Activated CD4-positive, CD25-positive, alpha-beta regulatory T cell (primary cell): Measurements from ENCODE around the gene CNTN1.

ENCODE experiments used
- DNase-seq, 4 experiments: peaks; one replicate each; lab custom pipeline; 2025; lab: John Stamatoyannopoulos, UW

CNTN1 gene

DNA sequence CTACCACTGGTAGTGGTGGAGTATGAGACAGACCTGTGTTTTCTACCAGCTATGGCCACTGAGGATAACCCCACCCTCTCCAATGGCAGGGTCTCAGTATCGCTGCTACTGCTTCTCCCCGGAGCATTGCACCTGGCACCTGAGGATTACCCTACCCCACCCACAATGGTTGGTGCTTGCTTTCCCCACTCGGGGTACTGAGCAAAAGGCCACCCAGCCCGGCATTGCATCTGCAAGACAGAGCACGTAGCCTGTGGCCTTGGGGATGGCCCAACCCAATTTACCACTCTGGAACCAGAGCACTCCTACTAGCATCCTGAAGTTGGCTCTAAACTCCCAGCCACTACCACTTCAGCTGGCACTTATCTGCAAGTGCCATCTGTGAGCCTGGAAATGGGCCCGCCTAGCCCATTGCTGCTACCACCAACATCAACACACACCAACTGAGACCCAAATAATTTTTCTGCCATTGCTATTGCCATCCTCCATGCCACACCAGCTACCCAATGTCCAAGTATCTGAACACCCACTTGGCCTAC, 145.7 kb downstream of the CNTN1 start:
- no peak for DNase-seq

DNA sequence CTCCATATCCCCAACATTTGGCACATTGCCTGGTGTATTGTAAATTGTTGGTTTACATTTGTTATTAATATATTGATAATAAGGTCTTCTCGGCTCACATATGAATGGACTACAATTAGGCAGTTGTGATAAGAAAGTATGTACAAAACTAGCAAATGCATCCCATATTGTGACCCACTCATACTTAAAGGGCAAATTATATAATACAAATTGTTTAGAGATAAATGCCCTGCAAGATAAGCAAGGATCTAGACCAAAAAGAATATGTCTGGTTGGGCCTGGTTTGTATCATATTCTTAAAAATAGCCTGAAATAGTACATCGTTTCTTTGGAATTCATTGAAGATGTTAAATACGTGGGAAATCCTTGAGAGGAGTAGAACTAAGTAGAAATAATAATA, 151.3 kb downstream of the CNTN1 start:
- DNase-seq, result no peak

DNA sequence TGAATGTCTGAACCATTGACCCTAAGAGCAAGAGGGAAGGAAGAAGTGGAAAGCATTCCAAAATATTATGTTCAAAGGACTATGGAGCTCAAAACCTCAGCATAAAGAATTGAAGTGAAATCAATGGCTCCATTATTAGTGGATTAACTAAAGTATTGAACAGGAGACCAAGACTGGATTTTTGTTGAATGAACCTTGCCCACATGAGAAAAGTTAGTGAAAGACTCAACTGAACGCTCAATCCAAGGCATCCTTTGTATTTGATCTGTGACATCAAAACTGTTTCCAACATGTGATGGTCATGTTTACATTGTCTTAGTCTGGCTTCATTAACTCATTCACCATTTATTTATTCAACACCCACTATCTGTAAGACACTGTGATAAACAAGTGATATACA, 161.0 kb downstream of the CNTN1 start:
- no peak for DNase-seq

DNA sequence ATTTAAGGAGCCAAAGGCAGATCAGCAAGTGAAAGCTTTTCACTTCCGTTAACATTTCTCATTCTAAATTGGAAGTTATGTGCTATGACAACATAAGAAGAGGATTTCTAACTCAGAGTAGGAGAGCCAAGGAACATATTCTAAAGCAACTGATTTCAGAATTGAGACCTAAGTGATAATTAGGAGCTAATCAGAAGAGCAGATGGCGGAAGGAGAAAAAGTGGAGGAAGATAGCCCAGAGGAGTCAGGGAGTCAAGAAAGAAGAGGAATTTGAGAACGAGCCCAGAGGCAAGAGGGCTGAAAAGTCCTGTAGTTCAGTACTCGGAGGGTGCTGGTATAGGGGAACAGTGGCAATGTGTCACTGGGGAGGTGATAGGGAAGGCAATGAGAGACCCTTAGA, 162.4 kb downstream of the CNTN1 start:
- no peak for DNase-seq

DNA sequence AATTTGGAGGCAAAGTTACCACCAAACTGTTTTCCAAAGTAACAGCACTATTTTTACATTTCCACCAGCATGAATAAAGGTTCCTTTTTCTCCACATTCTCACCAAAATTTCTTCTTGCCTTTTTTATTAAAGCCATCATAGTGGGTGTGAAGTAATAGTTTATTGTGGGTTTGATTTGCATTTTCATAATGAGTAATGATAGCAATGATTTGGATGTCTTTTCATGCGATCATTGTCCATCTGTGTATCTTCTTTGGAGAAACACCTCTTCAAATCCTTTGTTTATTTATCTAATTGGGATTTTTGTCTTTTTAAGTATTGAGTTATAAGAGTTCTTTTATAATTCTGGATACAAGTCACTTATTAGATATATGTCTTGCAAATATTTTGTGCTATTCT, 172.7 kb downstream of the CNTN1 start:
- DNase-seq, result no peak

DNA sequence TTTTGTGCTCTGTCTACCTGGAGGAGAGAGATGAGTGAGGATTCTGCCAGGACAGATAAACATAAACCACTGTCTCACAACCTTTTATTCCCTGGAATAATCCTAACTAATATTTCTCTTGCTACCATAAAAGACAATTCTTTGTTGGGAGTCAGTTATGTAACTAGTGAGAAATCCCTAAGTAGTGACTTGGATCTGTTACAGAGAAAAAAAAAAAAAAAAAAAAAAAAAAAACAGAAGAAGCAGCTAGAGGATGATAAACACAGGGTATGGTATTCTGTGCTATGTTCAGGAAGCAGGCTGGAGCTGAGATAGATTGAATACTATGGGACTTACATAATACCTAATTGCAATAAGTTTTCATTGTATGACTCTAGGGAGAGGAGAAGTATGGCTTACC, 178.7 kb downstream of the CNTN1 start:
- DNase-seq, result no peak

DNA sequence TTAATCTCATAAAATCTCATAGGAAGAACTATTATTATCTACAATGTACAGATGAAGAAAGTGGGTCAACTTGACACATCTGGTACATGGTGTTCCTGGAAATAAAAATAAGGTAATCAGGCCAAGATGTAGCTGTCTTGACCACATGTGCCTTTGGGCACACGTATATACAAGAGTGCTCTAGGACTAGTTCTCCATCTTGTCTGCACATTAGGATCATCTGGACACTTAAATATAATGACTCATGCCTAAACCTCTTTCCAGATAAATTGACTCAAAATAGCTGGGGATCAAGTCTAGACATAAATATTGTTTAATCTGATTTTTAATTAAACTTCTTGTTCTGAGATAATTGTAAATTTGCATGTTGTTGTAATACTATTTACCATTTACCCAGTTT, 182.6 kb downstream of the CNTN1 start:
- DNase-seq, result no peak

DNA sequence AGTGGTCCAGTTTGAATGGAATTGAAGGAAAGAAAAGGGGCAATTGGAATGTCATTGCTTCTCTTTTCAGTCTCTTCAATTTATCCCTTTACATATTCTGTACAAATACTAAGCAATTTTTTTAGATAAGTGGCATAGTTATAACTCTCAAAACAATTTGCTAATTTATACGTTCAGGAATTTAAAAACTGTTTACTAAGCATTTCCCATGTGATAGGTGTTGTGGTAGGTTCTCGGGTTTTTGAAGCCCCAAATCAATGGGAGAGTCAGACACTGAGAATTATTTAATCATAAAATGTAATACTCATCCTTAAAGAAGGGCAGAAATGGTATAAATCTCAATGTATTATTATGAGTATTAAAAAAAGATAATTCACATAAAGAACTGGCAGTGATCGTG, 197.1 kb downstream of the CNTN1 start:
- no peak for DNase-seq

DNA sequence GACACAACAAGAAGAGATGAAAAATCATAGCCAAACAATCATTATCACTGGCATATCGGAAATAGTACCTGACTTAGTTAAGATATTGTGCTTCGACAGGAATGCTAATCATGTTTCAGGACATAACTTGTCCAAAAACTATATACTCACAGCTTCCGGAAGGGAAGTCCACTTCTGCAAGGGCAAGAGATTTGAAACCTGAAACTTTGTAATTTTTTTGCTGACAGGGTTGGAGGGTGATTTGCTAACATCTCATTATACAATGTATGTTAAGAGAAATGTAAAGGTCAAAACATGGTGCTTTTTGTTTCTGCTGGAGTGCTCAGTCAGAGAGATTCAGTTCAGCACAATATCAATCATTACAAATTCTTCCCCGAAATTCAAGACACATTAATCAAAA, 200.3 kb downstream of the CNTN1 start:
- DNase-seq, result no peak

DNA sequence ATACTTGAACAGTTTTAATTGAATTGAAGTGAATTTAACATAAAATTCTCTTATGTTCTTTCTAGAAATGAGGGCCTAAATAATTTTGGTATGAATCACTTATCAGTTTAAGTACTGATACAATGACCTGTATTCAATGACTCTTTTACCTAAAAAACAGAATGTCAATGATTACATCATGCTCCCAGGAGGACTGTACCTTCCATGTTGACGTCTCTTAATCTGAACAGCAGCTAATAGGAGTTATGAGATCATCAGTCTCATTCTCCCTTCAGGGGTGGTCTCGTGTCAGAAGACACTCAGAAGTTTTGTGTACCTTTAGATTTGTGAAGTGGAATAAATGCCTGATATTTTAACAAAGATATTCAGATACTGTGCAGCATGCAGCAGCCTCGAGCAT, 206.3 kb downstream of the CNTN1 start:
- no peak for DNase-seq

DNA sequence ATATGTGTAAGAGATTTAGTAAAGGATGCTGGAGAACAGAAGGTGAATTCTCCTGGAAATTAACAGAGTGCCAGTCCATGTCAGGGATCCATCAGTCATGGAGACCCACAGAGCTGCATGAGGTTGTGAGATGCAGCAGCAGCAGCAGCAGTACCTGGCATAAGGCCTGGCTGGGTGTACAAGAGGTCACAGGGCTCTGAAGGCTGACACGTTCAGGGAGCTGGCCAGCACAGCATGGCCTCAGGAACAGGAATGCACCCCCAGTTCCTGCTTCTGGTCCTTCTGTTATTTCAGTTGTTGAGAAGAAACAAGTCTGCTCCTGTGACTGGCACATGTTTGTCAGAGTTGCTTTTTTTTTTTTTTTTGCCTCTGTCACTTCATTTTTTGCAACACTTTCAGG, 210.8 kb downstream of the CNTN1 start:
- DNase-seq, result no peak

DNA sequence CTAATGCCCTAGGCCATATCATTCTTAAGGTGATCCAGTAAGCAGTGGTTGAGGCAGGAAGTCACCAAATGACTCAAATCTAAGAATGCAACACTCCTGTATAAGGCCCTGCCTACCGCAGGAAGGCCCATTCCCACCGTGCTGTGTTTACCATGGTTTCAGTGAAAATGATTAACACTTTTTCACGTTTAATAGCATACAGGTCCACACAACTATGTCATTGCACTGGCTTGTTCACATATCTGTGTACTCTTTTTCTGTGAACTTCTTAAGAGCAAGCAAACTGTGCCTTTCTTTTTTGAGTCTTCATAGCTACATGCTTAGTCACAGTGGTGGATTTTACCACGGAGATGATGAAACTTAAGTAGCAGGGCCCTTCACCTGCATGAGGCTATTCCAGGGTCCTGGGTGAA, 214.9 kb downstream of the CNTN1 start:
- no peak for DNase-seq

DNA sequence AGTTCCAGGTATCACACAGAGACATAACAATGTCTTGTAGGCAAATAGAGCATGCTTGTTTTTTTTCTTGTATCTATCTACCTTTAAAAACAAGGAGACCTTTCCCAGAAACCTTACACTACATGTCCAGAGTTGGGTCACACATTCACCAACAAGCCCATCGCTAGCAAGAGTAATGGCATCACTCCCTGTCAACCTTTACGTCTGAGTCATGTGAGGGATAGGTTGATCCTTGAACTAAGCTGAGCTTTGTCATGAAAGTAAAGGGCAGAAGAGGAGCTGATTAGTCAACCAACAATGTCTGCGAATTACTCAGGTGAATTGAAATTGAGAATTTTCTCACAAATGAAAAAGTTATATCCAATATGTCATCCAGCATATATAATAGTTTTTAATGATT, 219.4 kb downstream of the CNTN1 start:
- no peak for DNase-seq

DNA sequence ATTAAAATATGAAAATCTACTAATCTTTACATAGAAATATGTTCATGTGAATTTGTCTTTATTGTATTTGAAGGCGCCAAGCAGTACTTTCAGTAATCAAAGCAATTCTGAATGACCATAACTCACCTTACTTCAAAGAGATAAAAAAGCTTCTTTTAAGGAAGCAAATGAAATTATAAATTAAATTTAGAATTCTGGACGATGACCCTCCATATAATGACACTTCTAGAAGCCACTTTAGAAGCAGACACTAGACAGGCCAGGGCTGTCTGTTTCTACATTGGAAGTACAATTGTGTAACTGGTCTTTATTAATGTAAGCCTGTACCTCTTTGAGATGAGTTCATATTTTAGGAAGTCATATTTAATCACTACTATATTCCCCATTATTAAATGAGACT, 222.9 kb downstream of the CNTN1 start:
- DNase-seq, result no peak

DNA sequence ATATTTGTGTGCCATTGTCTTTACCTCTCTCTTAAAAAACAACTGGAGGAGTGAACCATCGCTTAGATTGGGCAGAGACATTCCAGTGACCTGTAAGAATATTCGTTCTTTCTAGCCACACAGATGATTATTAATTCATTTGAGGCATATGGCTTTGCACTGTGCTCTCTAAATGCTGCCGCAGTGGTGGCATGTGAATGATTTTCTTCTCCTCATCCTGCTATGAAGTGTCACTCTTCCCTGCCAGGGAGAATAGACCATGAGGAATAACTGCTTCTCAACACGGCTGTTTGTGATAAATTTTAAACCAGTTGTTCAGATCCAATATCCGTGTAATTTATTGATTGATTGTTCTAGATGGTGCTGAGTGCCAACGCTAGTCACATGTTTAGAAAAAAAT, 225.3 kb downstream of the CNTN1 start:
- no peak for DNase-seq

DNA sequence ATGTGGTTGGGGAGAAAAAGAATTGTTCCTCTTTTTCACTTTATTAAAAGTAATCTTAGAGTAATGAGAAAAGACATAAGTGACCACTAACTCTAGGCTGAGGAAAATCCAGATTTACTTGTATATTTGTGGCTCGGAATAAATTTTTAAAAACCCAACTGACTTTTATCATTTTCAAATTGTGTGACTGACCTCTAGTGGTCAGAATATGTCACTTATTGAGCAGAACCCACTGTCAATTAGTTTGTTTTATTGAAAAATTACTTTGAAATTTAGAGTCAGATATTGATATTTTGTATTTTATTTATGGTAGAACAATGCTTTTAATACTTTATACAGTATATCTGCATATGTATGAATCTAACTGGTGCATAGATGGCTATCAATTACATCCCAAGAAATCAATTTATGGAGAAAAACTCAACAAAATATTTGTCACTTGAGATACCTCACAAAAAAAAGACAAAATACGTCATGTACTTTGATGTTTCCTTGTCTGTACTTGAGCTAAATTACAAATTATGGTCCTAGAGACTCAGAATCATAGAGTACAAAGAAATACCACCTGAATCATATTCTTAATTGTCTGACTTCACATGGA, 229.4 kb downstream of the CNTN1 start:
- no peak for DNase-seq

DNA sequence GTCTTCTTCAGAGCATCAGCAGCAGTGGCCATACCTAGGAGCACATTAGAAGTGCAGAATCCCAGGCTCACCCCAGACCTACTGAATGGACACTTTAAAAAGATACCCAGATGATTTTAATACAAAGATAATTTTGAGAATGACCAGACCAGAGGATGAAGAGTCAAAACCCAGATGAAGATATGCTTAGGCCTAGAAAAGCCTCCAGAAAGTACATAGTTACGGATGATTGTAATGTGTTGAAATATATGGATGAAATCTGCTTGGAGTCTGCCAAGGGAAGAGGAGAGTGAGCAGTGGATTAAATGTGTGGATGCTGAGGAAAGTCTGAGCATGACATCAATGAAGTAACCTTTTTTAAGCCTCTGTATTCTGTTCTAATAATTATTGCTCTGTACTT, 245.7 kb downstream of the CNTN1 start:
- no peak for DNase-seq

DNA sequence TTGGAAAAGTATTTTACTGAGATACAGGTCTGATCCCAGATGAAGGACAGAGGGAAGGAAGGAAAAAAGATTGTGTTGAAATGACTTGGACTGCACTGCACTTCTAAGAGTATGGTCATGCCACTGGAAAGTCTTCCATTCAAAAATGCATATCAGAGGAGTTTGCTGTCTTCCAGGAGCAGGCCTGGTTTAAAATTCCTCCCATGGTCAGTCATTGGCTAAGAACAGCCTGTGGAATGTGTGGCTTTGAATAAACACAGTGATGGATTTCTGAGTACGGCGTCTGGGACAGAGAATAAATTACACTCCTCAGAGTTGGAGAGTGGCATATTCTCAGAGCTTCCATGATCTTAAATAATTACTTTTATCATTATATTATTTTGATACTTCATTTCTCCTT, 250.1 kb downstream of the CNTN1 start:
- no peak for DNase-seq

DNA sequence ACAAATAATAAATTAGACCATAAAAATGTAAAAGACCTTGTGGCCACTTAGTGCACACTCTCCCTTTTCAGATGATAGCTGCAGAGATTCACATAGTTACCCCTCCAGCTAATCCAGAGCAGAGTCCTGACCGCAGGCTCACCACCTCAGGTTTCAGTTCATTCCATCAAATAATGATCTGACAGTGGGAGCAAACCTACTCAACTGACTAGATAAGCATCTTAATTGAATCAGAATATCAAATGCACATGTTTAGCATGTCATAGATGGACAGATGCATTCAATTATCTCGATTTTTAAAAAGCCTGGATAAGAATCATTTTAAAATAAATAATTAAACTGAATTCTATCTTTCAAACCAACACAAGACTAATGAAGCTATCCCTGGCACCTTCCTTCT, 253.5 kb downstream of the CNTN1 start:
- no peak for DNase-seq

DNA sequence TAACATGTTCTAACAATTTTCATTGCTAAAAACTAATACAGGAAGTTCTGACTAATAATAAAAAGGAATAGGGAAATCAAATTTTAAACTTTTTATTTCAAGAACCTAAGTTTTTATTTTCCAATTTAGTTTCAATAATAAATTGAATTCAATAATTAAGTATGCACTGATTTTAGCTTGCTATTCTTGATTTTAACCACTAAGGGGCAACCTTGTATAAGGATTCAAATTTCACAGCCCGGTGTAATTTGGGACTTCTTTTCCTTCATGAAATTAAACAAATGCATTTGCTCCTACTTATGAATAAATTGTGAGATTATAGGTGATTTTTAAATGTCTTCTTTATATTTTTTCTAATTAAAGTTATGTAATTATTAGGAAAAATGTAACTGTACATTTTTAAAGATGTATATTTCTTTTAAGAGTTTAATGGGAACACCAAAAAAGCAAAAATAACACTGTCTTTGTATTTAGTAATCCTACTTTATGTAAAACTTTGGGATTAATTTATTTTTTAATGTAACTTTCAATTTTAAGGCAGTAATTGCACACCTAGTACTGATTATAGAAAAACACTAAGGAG, 254.5 kb downstream of the CNTN1 start:
- no peak for DNase-seq

DNA sequence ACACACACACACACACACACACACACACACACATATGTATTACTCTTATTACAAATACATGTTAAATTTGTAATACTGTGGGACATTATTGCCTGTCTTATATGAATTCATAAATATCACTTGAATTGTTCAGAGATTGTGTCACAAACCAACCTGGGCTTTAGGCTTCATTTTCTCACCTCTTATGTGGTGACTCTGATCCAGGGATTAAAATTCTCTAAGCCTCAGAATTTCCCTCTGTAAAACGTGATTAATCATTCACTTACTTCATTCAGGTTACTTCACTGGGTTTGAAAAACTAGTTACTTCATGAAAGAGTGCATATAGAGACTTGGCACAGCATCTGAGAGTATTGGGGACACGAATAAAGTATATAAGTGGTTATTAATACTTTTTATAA, 255.6 kb downstream of the CNTN1 start:
- DNase-seq, result no peak

DNA sequence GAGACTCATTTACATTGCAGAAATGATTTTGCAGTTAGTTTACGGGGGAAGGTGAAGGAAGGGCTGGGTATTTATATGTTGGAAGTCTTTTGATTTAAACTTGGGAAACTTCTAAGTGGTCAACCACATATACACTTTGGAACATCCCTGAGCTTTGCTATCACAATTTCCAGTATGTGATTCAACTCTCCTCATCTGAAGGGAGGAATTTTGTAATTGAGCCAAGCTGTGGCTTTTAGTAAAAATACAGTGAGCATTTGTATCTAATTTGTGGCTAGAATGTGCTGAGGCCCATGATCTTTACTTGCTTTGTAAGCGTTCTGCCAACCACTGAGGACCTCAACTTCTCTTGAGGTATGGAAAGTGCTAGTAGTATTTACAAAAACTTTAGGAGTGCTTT, 260.8 kb downstream of the CNTN1 start:
- no peak for DNase-seq

DNA sequence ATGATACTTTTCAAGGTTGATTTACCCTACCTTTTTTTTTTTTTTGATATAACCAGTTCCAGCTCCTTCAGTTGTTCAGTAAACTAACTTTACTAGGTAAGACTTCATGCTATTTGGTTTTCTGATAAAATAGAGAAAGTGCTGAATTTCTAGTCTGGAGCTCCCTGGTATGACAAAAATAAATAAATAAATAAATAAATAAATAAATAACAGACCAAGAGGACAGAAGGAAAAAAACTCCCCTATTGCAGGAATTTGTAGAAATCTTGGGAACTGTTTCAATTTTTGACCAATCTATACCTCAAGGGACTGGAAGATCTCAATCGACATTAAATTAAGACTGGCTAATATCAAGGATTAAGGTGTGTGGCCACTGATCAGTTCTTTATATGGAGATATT, 265.2 kb downstream of the CNTN1 start:
- DNase-seq, result no peak

DNA sequence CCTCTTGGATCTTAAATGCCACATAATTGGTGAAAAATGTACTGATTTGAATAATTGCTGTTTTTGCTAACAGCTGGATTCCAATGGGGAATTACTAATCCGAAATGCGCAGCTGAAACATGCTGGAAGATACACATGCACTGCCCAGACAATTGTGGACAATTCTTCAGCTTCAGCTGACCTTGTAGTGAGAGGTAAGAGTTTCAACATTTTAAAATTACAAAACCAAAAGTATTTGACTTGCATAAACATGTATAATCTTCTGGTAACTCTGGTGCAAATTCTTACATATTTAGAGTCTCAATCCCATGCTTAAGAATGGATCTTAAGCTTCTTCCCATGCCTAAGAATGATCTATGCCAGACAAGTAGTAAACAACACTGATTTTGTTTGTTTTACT, 266.8 kb downstream of the CNTN1 start:
- no peak for DNase-seq
